DND-41 (cell line): ENCODE data around the gene MEF2D.

Experiments used
- CTCF ChIP-seq: IDR thresholded peaks from 2 replicates; pipeline ENCODE4 v1.5.1; 2012; ENCODE audit warnings: borderline replicate concordance, low read length, moderate library complexity, mild to moderate bottlenecking; ENCODE audit not compliant: poor library complexity, severe bottlenecking; ENCODE audit errors: extremely low read depth
- EZH2 ChIP-seq: IDR thresholded peaks from 3 replicates; pipeline ENCODE4 v1.6.1; 2012; ENCODE audit warnings: borderline replicate concordance, low read depth, mild to moderate bottlenecking, moderate library complexity, low read length, inconsistent platforms; ENCODE audit not compliant: severe bottlenecking

- TF ChIP-seq EZH2 = no peak
- TF ChIP-seq CTCF = no peak
Measured at GRCh38 chr1:156513185-156513584, 12.6 kb upstream of the MEF2D start.
